Breast epithelium (tissue), 4 donors: ENCODE results near the gene NYNRIN. TPM values are rescaled to one million over a fixed set of nuclear protein-coding genes. Genes with fewer than 3 reads are reported as not detected.

Source experiments
- DNase-seq, 2 donors: peaks; one replicate each; pipeline ENCODE4 v3.0.0-alpha.2; 2019; ENCODE audit warnings: low spot score in 2 of 2
- H3K27ac ChIP-seq, 2 donors: fragments of 200-600 bp; sonication (generic) in 1 of 2; one replicate each; pipeline ENCODE4 v1.5.1; 2016 to 2019; ENCODE audit warnings: mild to moderate bottlenecking in 1 of 2
- H3K27me3 ChIP-seq, 2 donors: fragments of 200-600 bp; sonication (generic) in 1 of 2; one replicate each; pipeline versions ENCODE4 v1.5.1 to v1.6.0; 2017 to 2019; ENCODE audit warnings: control low read depth in 1 of 2, mild to moderate bottlenecking in 1 of 2
- H3K36me3 ChIP-seq: fragments of 200-600 bp; one replicate; pipeline ENCODE4 v1.5.1; 2019
- H3K4me1 ChIP-seq, 2 donors: fragments of 200-600 bp; sonication (generic); one replicate each; pipeline ENCODE4 v1.5.1; 2016 to 2019; ENCODE audit warnings: control low read depth in 1 of 2
- H3K4me3 ChIP-seq, 3 donors: fragments of 200-600 bp; sonication (generic); 1 replicate in 2 of 3; 2 replicates in 1 of 3; pipeline ENCODE4 v1.5.1; 2016 to 2019; ENCODE audit warnings: mild to moderate bottlenecking in 3 of 3, moderate library complexity in 2 of 3
- H3K9me3 ChIP-seq, 2 donors: fragments of 200-600 bp; sonication (generic) in 1 of 2; one replicate each; pipeline ENCODE4 v1.5.1; 2016 to 2019; ENCODE audit warnings: control low read depth in 1 of 2
- POLR2A ChIP-seq: fragments of 450-650 bp; IDR thresholded peaks from one replicate; pipeline ENCODE4 v1.6.1; 2016; ENCODE audit warnings: antibody characterized with exemption, mild to moderate bottlenecking, moderate library complexity
- POLR2AphosphoS5 ChIP-seq, 3 donors: sonication (generic); formaldehyde crosslinking; IDR thresholded peaks; one replicate each; pipeline ENCODE4 v1.6.1; 2017; ENCODE audit warnings: antibody characterized with exemption in 3 of 3
- intact Hi-C: fragments of 100-400 bp; cut with DNase I; formaldehyde crosslinking; loops from one replicate; pipeline ENCODE4 v1.15.1; 2023; ENCODE audit warnings: low total_unique reads
- total RNA-seq, 3 donors: library from RNA; depleted of rRNA; stranded (reverse); fragments of >200 nt; gene quantifications; one replicate each; pipeline ENCODE4 v1.1.0, GENCODE V29; 2016
- TF ChIP-seq, protein P1 (sequence below), 3 donors: fragments of 450-650 bp; IDR thresholded peaks; one replicate each; pipeline ENCODE4 v1.5.1; 2016 to 2017; ENCODE audit warnings: antibody characterized with exemption in 3 of 3, mild to moderate bottlenecking in 3 of 3, moderate library complexity in 3 of 3

NYNRIN gene
- total RNA-seq, 3 donors from 2014 or later, result 6.4 to 8.2 (median 7.7) TPM

DNA sequence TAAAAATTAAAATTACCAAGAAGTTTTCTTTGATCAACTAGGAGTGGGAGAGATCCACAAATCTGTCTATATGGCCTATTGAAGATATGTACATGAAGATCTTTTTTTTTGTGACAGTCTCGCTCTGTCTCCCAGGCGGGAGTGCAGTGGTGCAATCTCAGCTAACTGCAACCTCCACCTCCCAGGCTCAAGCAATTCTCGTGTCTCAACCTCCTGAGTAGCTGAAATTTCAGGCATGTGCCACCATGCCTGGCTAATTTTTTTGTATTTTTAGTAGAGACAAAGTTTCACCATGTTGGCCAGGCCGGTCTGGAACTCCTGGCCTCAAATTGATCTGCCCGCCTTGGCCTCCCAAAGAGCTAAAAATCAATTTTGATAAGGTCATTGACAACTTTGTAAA lies 35.4 kb upstream of the NYNRIN start:
- Histone ChIP-seq H3K9me3 (no peaks in the 10 kb centered on the region), H3K4me1 (peaks cover 4 to 5% of the 10 kb centered on the region in 2 donors), H3K27me3 (no peaks in the 10 kb centered on the region), H3K4me3 (no peak overlapping the region), H3K27ac (no peak overlapping the region), H3K36me3 (no peaks in the 10 kb centered on the region)
- intact Hi-C loops, result no loop called here
- no peak for TF ChIP-seq POLR2A
- TF ChIP-seq POLR2AphosphoS5 (IDR thresholded peaks at IDR 0.05), result no peak
- TF ChIP-seq, protein P1, sequence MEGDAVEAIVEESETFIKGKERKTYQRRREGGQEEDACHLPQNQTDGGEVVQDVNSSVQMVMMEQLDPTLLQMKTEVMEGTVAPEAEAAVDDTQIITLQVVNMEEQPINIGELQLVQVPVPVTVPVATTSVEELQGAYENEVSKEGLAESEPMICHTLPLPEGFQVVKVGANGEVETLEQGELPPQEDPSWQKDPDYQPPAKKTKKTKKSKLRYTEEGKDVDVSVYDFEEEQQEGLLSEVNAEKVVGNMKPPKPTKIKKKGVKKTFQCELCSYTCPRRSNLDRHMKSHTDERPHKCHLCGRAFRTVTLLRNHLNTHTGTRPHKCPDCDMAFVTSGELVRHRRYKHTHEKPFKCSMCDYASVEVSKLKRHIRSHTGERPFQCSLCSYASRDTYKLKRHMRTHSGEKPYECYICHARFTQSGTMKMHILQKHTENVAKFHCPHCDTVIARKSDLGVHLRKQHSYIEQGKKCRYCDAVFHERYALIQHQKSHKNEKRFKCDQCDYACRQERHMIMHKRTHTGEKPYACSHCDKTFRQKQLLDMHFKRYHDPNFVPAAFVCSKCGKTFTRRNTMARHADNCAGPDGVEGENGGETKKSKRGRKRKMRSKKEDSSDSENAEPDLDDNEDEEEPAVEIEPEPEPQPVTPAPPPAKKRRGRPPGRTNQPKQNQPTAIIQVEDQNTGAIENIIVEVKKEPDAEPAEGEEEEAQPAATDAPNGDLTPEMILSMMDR (IDR thresholded peaks at IDR 0.05), result no peak
- DNase-seq, result no peak

DNA sequence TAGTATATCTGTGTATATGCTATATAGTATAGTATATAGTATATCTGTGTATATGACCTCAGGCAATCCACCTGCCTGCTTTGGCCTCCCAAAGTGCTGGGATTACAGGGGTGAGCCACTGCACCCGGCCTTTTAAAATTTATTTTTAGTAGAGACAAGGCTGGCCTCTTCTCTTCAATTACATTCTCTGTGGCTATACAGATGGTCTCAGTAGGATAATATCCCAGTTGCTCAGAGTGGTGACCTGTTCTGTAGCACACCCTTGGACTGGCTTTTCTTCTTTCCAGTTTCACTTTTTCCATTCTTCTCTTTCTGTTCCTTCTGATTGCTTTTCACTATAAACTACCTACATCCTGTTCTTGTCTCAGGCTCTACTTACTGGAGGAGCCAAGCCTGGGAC lies 34.0 kb upstream of the NYNRIN start:
- intact Hi-C loops, result loop anchor here (5.0 kb wide), 1 partner anchor 33 kb away; no protein-coding TSS in a partner anchor
- Histone ChIP-seq H3K27me3 (no peaks in the 10 kb centered on the region), H3K36me3 (no peaks in the 10 kb centered on the region), H3K9me3 (no peaks in the 10 kb centered on the region), H3K4me3 (no peak overlapping the region), H3K4me1 (peaks cover 4 to 5% of the 10 kb centered on the region in 2 donors), H3K27ac (peak overlapping the region; percentile 93)
- no peak for DNase-seq
- TF ChIP-seq POLR2AphosphoS5 (IDR thresholded peaks at IDR 0.05), result no peak

DNA sequence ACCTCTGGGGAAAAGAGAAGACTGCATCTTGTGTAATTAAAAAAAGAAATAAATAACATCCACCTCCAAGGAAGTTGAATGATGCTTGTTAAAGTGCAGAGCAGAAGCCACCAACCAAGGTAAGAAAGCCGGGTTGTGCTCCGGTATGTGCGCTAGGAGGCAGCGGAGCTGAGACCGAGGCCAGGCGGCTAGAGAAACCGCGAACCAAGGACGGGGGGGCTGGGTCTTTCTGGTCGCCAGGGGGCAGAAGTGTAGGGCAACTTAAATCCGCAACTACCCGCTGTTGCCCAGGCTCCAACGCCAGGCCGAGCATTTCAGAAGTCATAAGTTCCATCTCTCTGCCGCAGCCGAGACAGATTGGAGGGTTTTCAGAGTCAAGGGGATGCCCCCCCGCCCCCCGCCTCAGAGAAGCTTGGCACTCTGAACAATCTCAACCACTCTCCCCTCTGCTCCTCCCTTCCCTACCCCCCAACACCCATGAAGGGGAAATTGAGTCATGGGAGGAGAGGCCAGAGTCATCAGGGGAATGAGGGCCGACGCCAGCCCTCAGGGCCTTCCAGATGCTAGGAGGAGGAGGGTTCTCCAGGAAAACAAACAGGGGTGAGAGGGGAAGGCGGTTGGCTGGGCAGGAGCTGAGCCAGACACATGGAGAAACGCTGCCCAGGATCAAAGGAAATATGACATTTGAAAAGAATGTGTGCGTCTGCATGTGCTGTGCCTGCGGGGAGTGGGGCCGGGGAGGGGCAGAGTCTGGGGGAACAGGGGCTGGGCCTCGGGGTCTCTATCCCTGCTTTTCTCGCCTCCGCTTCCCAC lies 33.0 kb upstream of the NYNRIN start:
- Histone ChIP-seq H3K36me3 (no peaks in the 10 kb centered on the region), H3K27me3 (no peaks in the 10 kb centered on the region), H3K9me3 (no peaks in the 10 kb centered on the region), H3K27ac (peak overlapping the region; percentile 93), H3K4me3 (peak overlapping the region; percentile 65 to 84 (median 67)), H3K4me1 (peaks cover 4 to 5% of the 10 kb centered on the region in 2 donors)
- TF ChIP-seq, protein P1 (IDR thresholded peaks at IDR 0.05), result peak; percentile 76 to 94 (median 89)
- TF ChIP-seq POLR2A (no peak), POLR2AphosphoS5 (IDR thresholded peaks at IDR 0.05) (peak in 2 of 3 donors; percentile 44 to 48)
- peak; percentile 85 to 90 for DNase-seq
- intact Hi-C loops, result loop anchor here (5.0 kb wide), 1 partner anchor 34 kb away; no protein-coding TSS in a partner anchor

DNA sequence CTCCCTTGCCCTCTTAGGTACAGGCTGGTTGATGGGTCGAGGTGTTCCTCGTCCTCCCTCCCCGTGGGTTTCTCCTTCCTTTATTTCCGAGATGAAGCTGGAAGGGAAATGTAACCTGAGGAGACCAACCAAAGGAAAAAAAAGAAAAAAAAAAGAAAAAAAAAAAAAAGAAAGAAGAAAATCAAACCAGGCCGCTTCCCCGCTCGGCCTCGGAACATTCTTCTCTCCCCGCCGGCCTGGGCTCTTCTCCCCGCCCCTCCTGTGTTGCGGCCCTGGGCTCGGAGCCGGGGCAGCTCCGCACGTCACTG lies 32.4 kb upstream of the NYNRIN start:
- Histone ChIP-seq H3K4me1 (peaks cover 4 to 5% of the 10 kb centered on the region in 2 donors), H3K27ac (peak overlapping the region; percentile 93), H3K4me3 (peak overlapping the region; percentile 65 to 84 (median 67)), H3K36me3 (no peaks in the 10 kb centered on the region), H3K9me3 (no peaks in the 10 kb centered on the region), H3K27me3 (no peaks in the 10 kb centered on the region)
- peak in 2 of 3 donors; percentile 79 to 87 for TF ChIP-seq POLR2AphosphoS5 (IDR thresholded peaks at IDR 0.05)
- no peak for TF ChIP-seq POLR2A
- intact Hi-C loops, result loop anchor here (5.0 kb wide), 1 partner anchor 34 kb away; no protein-coding TSS in a partner anchor
- DNase-seq, result no peak

DNA sequence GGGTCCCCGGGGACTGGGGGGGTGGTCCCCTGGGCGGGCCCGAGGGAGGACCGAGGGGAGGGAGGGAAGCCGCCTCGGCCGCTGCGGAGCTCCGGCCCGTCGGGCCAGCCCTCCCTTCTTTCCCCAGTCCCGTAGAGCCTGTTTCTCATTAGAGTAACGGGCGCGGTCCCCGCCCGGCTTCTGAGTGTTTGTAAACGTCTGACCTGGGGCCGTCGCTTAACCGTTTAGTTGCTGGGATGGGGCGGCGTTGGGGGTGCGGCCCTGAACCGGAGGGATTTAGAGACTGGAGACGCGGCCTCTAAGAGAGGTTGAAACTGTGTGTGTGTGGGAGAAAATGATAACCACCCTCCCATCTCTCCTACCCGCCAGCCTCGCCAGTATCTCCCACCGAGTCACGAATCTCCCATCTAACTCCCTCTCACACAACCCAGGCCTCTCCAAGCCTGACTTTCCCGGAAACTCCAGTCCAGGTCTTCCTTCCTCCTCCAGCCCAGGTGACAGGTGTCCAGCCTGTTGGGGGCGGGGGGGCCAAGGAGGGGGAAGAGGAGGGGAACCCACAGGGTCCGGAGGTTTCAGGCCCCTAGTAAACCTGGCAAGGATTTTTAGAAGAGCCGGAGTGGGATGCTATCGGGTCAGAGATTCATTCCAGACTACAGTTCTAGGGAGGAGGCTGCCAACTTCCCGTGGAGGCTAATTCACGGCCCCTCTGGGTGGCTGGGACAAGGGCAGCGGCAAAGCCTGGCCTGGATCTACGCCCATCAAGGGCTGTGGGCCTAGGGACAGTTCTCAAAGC lies 31.9 kb upstream of the NYNRIN start:
- H3K27me3 ChIP-seq, result no peaks in the 10 kb centered on the region
- no peaks in the 10 kb centered on the region for H3K36me3 ChIP-seq
- peak overlapping the region; percentile 93 for H3K27ac ChIP-seq
- peak; percentile 90 to 92 for DNase-seq
- H3K4me3 ChIP-seq, result peak overlapping the region; percentile 65 to 84 (median 67)
- TF ChIP-seq POLR2A, result peak; percentile 51
- peak; percentile 18 to 59 (median 53) for TF ChIP-seq POLR2AphosphoS5 (IDR thresholded peaks at IDR 0.05)
- TF ChIP-seq, protein P1 (IDR thresholded peaks at IDR 0.05), result no peak
- H3K4me1 ChIP-seq, result peaks cover 4 to 5% of the 10 kb centered on the region in 2 donors
- intact Hi-C loops, result loop anchor here (5.0 kb wide), 1 partner anchor 35 kb away; no protein-coding TSS in a partner anchor
- H3K9me3 ChIP-seq, result no peaks in the 10 kb centered on the region
